Loucy (cell line): ENCODE results near the gene S1PR2.

Experiments
- EZH2phosphoT487 ChIP-seq: fragments of 200-600 bp; IDR thresholded peaks from 2 replicates; pipeline ENCODE4 v1.6.1; 2018; ENCODE audit warnings: antibody characterized with exemption, mild to moderate bottlenecking, moderate library complexity, borderline replicate concordance
- TF ChIP-seq, protein P1 (sequence below): fragments of 200-600 bp; sonication (generic); conservative IDR thresholded peaks from 2 replicates; pipeline ENCODE4 v1.5.1; 2014; ENCODE audit warnings: mild to moderate bottlenecking, antibody characterized with exemption, low read length

DNA sequence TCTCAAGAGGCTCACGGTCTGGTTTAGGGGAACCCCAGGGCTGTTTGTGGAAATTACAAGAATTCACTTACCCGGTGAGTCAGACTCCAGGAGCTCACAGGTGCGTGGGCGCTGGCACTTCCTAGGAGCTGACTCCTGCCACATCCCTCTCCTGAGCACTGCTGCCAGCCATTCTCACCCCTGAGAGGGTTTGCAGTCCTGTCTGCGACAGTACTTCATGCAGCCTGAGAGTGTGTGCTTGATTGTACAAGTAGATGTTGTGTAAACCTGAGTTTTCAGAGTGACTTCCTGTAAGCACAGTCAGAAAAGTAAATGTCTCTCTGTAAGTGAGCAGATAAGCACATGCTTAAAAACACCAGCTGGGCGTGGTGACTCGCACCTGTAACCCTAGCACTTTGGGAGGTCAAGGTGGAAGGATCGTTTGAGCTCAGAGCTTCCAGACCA, 29.0 kb upstream of the S1PR2 start:
- TF ChIP-seq, protein P1, sequence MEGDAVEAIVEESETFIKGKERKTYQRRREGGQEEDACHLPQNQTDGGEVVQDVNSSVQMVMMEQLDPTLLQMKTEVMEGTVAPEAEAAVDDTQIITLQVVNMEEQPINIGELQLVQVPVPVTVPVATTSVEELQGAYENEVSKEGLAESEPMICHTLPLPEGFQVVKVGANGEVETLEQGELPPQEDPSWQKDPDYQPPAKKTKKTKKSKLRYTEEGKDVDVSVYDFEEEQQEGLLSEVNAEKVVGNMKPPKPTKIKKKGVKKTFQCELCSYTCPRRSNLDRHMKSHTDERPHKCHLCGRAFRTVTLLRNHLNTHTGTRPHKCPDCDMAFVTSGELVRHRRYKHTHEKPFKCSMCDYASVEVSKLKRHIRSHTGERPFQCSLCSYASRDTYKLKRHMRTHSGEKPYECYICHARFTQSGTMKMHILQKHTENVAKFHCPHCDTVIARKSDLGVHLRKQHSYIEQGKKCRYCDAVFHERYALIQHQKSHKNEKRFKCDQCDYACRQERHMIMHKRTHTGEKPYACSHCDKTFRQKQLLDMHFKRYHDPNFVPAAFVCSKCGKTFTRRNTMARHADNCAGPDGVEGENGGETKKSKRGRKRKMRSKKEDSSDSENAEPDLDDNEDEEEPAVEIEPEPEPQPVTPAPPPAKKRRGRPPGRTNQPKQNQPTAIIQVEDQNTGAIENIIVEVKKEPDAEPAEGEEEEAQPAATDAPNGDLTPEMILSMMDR = no peak
- TF ChIP-seq EZH2phosphoT487 = no peak
